Lung (tissue), 12 donors: ENCODE data around the gene C9orf78. TPM values are rescaled to one million over a fixed set of nuclear protein-coding genes. Genes with fewer than 3 reads are reported as not detected.
A peak's percentile ranks its signal among the peaks of the same experiment; 100 is the strongest.
"Not testable (repeated sequence)": the region's sequence is repeated elsewhere in the genome, so short reads cannot be mapped to it uniquely, and the experiment has no call there.

Experiments
- ATAC-seq: fragments of 200-7000 bp; cut with Tn5 transposase; one replicate; pipeline ENCODE4 v1.9.1; 2020; ENCODE audit warnings: moderate number of reproducible peaks; ENCODE audit not compliant: insufficient read depth, low FRiP score
- DNase-seq, 3 donors: peaks; one replicate each; pipeline ENCODE4 v3.0.0-alpha.2; 2013 to 2017
- H3K27ac ChIP-seq, 2 donors: one replicate each; pipeline ENCODE4 v1.5.1; 2013; ENCODE audit warnings: mild to moderate bottlenecking in 2 of 2, moderate library complexity in 2 of 2, control low read depth in 1 of 2, inconsistent platforms in 1 of 2, low read depth in 1 of 2, low read length in 1 of 2
- H3K27me3 ChIP-seq, 3 donors: one replicate each; pipeline ENCODE4 v1.5.1; 2013; ENCODE audit warnings: low read length in 2 of 3; ENCODE audit not compliant: control insufficient read depth in 3 of 3, insufficient read depth in 3 of 3
- H3K36me3 ChIP-seq, 4 donors: one replicate each; pipeline ENCODE4 v1.5.1; 2013; ENCODE audit warnings: low read length in 4 of 4, mild to moderate bottlenecking in 1 of 4, moderate library complexity in 1 of 4; ENCODE audit not compliant: control insufficient read depth in 4 of 4, insufficient read depth in 4 of 4
- H3K4me1 ChIP-seq, 5 donors: one replicate each; pipeline ENCODE4 v1.5.1; 2013; ENCODE audit warnings: low read length in 5 of 5, mild to moderate bottlenecking in 2 of 5, moderate library complexity in 1 of 5; ENCODE audit not compliant: control insufficient read depth in 5 of 5, insufficient read depth in 5 of 5
- H3K4me3 ChIP-seq: one replicate; pipeline ENCODE4 v1.5.1; 2013; ENCODE audit warnings: mild to moderate bottlenecking, control low read depth, moderate library complexity
- H3K9ac ChIP-seq, 2 donors: one replicate each; pipeline ENCODE4 v1.5.1; 2013; ENCODE audit warnings: low read length in 2 of 2, control low read depth in 1 of 2; ENCODE audit not compliant: insufficient read depth in 1 of 2
- H3K9me3 ChIP-seq, 4 donors: one replicate each; pipeline ENCODE4 v1.5.1; 2013; ENCODE audit warnings: low read length in 3 of 4, mild to moderate bottlenecking in 1 of 4, moderate library complexity in 1 of 4; ENCODE audit not compliant: control insufficient read depth in 4 of 4, insufficient read depth in 3 of 4
- WGBS, 2 donors: extraction: QIAGEN DNeasy Blood & Tissue Kit; methylation state at CpG; one replicate each; pipeline ENCODE4 v1.1.7; 2013; 5-methylcytosine and 5-hydroxymethylcytosine counted together
- polyA plus RNA-seq, 2 donors: library from polyadenylated mRNA; stranded (reverse); fragments of 200-250 nt; gene quantifications; one replicate each; pipeline ENCODE4 v1.2.1, GENCODE V29; 2013
- total RNA-seq, 2 donors: library from RNA; depleted of rRNA in 1 of 2; stranded (reverse); fragments of >200 nt in 1 of 2; gene quantifications; one replicate each; pipeline ENCODE4 v1.2.1, GENCODE V29; 2014 to 2021
- TF ChIP-seq, protein P1 (sequence below): IDR thresholded peaks from 2 replicates; pipeline ENCODE4 v1.5.1; 2012; ENCODE audit warnings: mild to moderate bottlenecking; ENCODE audit errors: control extremely low read depth, extremely low read depth
- donor health status: control.
- donor health status: control.
- donor health status: Bipolar disorder and iron deficiency.
- donor health status: healthy.
- donor health status: DM: yes; HTN: yes; CAD: no.

Gene C9orf78
- total and polyA plus RNA-seq, 4 donors = 28.3 to 57.9 (median 35.7) TPM

DNA sequence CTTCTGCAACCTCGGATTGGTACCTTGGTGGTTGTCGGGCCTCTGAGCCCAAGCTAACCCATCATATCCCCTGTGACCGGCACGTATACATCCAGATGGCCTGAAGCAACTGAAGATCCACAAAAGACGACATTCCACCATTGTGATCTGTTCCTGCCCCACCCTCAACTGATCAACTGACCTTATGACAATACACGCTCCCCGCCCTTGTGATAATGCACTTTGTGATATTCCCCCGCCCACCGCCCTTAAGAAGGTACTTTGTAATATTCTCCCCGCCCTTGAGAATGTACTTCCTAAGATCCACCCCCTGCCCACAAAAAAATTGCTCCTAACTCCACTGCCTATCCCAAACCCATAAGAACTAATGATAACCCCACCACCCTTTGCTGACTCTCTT lies 48.6 kb downstream of the C9orf78 start:
- no peaks in the 10 kb centered on the region for H3K27me3 ChIP-seq
- H3K9me3 ChIP-seq = no peaks in the 10 kb centered on the region
- TF ChIP-seq, protein P1, sequence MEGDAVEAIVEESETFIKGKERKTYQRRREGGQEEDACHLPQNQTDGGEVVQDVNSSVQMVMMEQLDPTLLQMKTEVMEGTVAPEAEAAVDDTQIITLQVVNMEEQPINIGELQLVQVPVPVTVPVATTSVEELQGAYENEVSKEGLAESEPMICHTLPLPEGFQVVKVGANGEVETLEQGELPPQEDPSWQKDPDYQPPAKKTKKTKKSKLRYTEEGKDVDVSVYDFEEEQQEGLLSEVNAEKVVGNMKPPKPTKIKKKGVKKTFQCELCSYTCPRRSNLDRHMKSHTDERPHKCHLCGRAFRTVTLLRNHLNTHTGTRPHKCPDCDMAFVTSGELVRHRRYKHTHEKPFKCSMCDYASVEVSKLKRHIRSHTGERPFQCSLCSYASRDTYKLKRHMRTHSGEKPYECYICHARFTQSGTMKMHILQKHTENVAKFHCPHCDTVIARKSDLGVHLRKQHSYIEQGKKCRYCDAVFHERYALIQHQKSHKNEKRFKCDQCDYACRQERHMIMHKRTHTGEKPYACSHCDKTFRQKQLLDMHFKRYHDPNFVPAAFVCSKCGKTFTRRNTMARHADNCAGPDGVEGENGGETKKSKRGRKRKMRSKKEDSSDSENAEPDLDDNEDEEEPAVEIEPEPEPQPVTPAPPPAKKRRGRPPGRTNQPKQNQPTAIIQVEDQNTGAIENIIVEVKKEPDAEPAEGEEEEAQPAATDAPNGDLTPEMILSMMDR = no peak
- no peak overlapping the region for H3K4me3 ChIP-seq
- WGBS, 2 donors = 65 to 83% methylated on average over 10 of the region's 10 CpGs
- ATAC-seq (no peak), DNase-seq (no peak)
- H3K27ac ChIP-seq = no peak overlapping the region
- no peak overlapping the region for H3K9ac ChIP-seq
- no peaks in the 10 kb centered on the region for H3K4me1 ChIP-seq
- H3K36me3 ChIP-seq = no peaks in the 10 kb centered on the region

DNA sequence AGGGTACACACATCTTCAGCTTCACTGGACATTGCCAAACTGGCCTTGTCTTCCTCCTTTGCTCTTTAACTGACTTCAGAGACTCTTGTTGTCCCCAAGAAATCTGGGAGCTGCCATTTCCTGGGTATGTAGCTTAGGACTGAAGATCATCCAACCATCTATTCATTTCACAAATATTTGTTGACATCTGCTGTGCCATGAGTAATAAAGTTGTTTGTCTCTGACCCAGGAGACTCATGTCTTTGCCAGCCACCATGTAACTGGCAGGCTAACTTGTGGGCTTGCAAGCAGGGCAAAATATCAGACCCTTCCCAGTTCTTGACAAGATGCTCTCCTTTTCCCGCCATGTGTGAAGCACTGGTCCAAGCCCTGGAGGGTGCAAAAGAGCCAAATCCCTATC lies 49.2 kb downstream of the C9orf78 start:
- Histone ChIP-seq H3K9ac (no peak overlapping the region), H3K4me3 (no peak overlapping the region), H3K36me3 (no peaks in the 10 kb centered on the region), H3K27ac (no peak overlapping the region), H3K4me1 (no peaks in the 10 kb centered on the region), H3K27me3 (no peaks in the 10 kb centered on the region), H3K9me3 (no peaks in the 10 kb centered on the region)
- TF ChIP-seq, protein P1 = no peak
- 90 to 93% methylated on average over 1 of the region's 1 CpG for WGBS, 2 donors
- ATAC-seq (no peak), DNase-seq (no peak)

DNA sequence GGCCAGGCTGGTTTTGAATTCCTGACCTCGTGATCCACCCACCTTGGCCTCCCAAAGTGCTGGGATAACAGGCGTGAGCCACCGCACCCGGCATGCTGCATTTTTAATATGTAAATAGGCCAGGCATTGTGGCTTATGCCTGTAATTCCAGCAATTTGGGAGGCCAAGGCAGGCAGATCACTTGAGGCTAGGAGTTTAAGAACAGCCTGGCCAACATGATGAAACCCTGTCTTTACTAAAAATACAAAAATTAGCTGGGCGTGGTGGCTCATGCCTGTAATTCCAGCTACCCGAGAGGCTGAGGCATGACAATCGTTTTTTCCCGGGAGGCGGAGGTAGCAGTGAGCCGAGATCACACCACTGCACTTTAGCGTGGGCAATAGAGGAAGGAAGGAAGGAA lies 50.1 kb downstream of the C9orf78 start:
- H3K9me3 ChIP-seq, H3K9ac ChIP-seq, ATAC-seq, H3K4me1 ChIP-seq, DNase-seq, H3K27ac ChIP-seq, H3K36me3 ChIP-seq, H3K4me3 ChIP-seq, H3K27me3 ChIP-seq: not testable (repeated sequence)
- WGBS, 2 donors = 72 to 75% methylated on average over 11 of the region's 11 CpGs

DNA sequence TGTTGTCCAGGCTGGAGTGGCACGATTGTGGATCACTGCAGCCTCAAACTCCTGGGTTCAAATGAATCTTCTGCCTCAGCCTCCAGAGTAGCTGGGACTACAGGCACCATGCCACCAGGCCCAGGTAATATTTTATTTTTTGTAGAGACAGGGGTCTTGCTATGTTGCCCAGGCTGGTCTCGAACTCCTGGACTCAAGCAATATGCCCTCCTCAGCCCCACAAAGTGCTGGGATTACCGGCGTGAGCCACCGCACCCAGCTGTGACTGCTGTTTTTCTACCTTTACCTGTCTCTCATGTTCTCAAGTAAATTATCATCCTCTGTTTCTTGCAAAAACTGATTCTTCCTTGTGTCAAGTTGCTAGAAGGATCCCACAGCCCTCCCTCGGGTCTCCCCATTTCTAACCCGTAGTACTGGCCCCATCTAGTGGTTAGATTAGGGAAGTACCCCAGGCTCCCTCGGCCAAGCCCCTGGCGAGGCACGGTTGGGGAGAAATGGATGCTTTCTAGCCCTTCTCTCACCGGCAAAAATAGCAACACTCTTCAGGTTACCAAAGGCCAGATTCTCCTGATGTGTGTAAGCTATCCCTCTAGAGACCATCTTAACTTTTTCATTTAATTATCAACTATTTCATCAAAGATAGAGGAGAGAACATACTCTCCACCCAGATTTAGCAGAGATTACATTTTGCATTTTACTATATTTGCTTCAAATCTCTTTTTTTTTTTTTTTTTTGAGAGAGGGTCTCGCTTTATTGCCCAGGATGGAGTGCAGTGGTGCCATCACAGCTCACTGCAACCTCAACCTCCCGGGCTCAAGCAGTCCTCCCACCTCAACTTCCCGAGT lies 51.3 kb downstream of the C9orf78 start:
- ATAC-seq (peak; percentile 94), DNase-seq (peak; percentile 74 to 83 (median 81))
- Histone ChIP-seq H3K27me3 (peaks cover 0 to 2% (median 0%) of the 10 kb centered on the region in 3 donors), H3K4me1 (no peaks in the 10 kb centered on the region), H3K36me3 (no peaks in the 10 kb centered on the region), H3K4me3 (no peak overlapping the region), H3K9ac (no peak overlapping the region), H3K27ac (no peak overlapping the region), H3K9me3 (no peaks in the 10 kb centered on the region)
- TF ChIP-seq, protein P1 = peak; percentile 95
- WGBS, 2 donors = 39 to 41% methylated on average over 14 of the region's 14 CpGs
